OCI-LY3 (cell line): ENCODE data around the gene EXOC3L1.

Experiments
- H2AFZ ChIP-seq: fragments of 200-600, 300-600 bp; shearing (Covaris generic); 2 replicates; pipeline ENCODE4 v1.6.0; 2014; ENCODE audit warnings: antibody characterized with exemption, low read depth, low read length
- H3K27ac ChIP-seq: fragments of 200-600, 300-600 bp; sonication (generic); 2 replicates; pipeline ENCODE4 v1.5.1; 2014; ENCODE audit warnings: mild to moderate bottlenecking, low read length, moderate library complexity, mixed read lengths
- H3K27me3 ChIP-seq: fragments of 200-600, 300-600 bp; sonication (generic); 2 replicates; pipeline ENCODE4 v1.6.1; 2014; ENCODE audit warnings: low read depth, low read length, mixed read lengths
- H3K36me3 ChIP-seq: fragments of 200-600, 300-600 bp; sonication (generic); replicated peaks from 2 replicates; pipeline ENCODE3; 2014; ENCODE audit warnings: low read depth, low read length, mixed read lengths
- H3K4me1 ChIP-seq: fragments of 300-600, 200-600 bp; sonication (generic); 2 replicates; pipeline ENCODE4 v1.6.1; 2014; ENCODE audit warnings: low read length, mixed read lengths
- H3K4me2 ChIP-seq: fragments of 200-600, 300-600 bp; sonication (generic); 2 replicates; pipeline ENCODE4 v1.6.1; 2014; ENCODE audit warnings: low read length, mixed read lengths
- H3K4me3 ChIP-seq: fragments of 300-600, 200-600 bp; sonication (generic); 2 replicates; pipeline ENCODE4 v1.5.1; 2014; ENCODE audit warnings: antibody characterized with exemption, mild to moderate bottlenecking, low read length, moderate library complexity
- H3K79me2 ChIP-seq: fragments of 300-600, 200-600 bp; shearing (Covaris generic); 2 replicates; pipeline ENCODE4 v1.6.1; 2014; ENCODE audit warnings: mild to moderate bottlenecking, low read length, mixed read lengths
- H3K9ac ChIP-seq: fragments of 300-600, 200-600 bp; shearing (Covaris generic); 2 replicates; pipeline ENCODE4 v1.6.0; 2014; ENCODE audit warnings: mild to moderate bottlenecking, low read length, moderate library complexity
- H3K9me3 ChIP-seq: fragments of 200-600, 300-600 bp; shearing (Covaris generic); 2 replicates; pipeline ENCODE4 v1.6.1; 2014; ENCODE audit warnings: low read length, mixed read lengths; ENCODE audit not compliant: insufficient read depth
- H4K20me1 ChIP-seq: fragments of 200-600, 300-600 bp; sonication (generic); 2 replicates; pipeline ENCODE4 v1.6.1; 2016; ENCODE audit warnings: low read length, mixed read lengths; ENCODE audit not compliant: insufficient read depth
- CTCF ChIP-seq: fragments of 200-600, 300-600 bp; sonication (generic); IDR thresholded peaks from 2 replicates; pipeline ENCODE4 v1.5.1; 2014; ENCODE audit warnings: antibody characterized with exemption, low read length, low read depth
- EZH2phosphoT487 ChIP-seq: fragments of 200-600 bp; shearing (Covaris generic); IDR thresholded peaks from 2 replicates; pipeline ENCODE4 v1.6.1; 2018; ENCODE audit warnings: antibody characterized with exemption, mixed run types, low read depth

Gene EXOC3L1

GRCh38 chr16:67158637-67159600 is 31.0 kb downstream of the EXOC3L1 start:
- Histone ChIP-seq H3K9me3 (no peaks in the 10 kb centered on the region), H3K79me2 (peaks cover 14% of the 10 kb centered on the region), H3K9ac (peak overlapping the region; percentile 91), H4K20me1 (no peaks in the 10 kb centered on the region), H3K4me2 (peak overlapping the region; percentile 99), H3K4me1 (peaks cover 20% of the 10 kb centered on the region), H3K27ac (peak overlapping the region; percentile 86), H2AFZ (no peak overlapping the region), H3K27me3 (no peaks in the 10 kb centered on the region), H3K4me3 (peak overlapping the region; percentile 87), H3K36me3 (peaks cover 12% of the 10 kb centered on the region)
- TF ChIP-seq CTCF (no peak), EZH2phosphoT487 (no peak)

GRCh38 chr16:67157892-67158635 is 31.9 kb downstream of the EXOC3L1 start:
- Histone ChIP-seq H4K20me1 (no peaks in the 10 kb centered on the region), H3K27ac (peak overlapping the region; percentile 86), H2AFZ (no peak overlapping the region), H3K4me1 (peaks cover 20% of the 10 kb centered on the region), H3K4me3 (peak overlapping the region; percentile 87), H3K4me2 (peak overlapping the region; percentile 99), H3K9me3 (no peaks in the 10 kb centered on the region), H3K9ac (peak overlapping the region; percentile 91), H3K27me3 (no peaks in the 10 kb centered on the region), H3K79me2 (peaks cover 14% of the 10 kb centered on the region), H3K36me3 (peaks cover 12% of the 10 kb centered on the region)
- TF ChIP-seq EZH2phosphoT487 (no peak), CTCF (no peak)

- peaks cover 20% of the 10 kb centered on the region for H3K4me1 ChIP-seq
- no peaks in the 10 kb centered on the region for H3K27me3 ChIP-seq
- no peak overlapping the region for H3K4me2 ChIP-seq
Observed at GRCh38 chr16:67157106-67157748, 32.7 kb downstream of the EXOC3L1 start.

More at GRCh38 chr16:67157106-67157748, 32.7 kb downstream of the EXOC3L1 start:
- Histone ChIP-seq H4K20me1 (no peaks in the 10 kb centered on the region), H3K79me2 (peaks cover 14% of the 10 kb centered on the region), H3K27ac (no peak overlapping the region), H3K4me3 (no peak overlapping the region), H3K9me3 (no peaks in the 10 kb centered on the region), H3K36me3 (peaks cover 12% of the 10 kb centered on the region), H3K9ac (no peak overlapping the region), H2AFZ (no peak overlapping the region)
- no peak for TF ChIP-seq EZH2phosphoT487
- no peak for TF ChIP-seq CTCF
